Activated CD8-positive, alpha-beta memory T cell treated with anti-CD3 and anti-CD28 coated beads, Interleukin-2, amount 10 ng/mL, durations not matched to agents 7 days and 5 days (primary cell): Measurements from ENCODE around the gene CMTR1. TPM values are rescaled to one million over a fixed set of nuclear protein-coding genes. Genes with fewer than 3 reads are reported as not detected.

Experiments used
- ATAC-seq: fragments of 150-1000 bp; cut with Tn5 transposase; one replicate; pipeline ENCODE4 v1.10.0; 2021; ENCODE audit warnings: moderate library complexity
- CTCF ChIA-PET: fragments of 350-600 bp; sonication (Branson Sonifier 250); formaldehyde crosslinking; loops from one replicate; lab custom pipeline; 2021; ENCODE audit warnings: antibody characterized with exemption; lab: Charles Lee
- DNase-seq: peaks from one replicate; pipeline ENCODE4 v3.0.0-alpha.2; 2020
- H3K27ac Mint-ChIP-seq: one replicate; pipeline ENCODE4 v1.8.0; 2021; ENCODE audit warnings: mild to moderate bottlenecking, mixed read lengths
- H3K27me3 Mint-ChIP-seq: one replicate; pipeline ENCODE4 v1.8.0; 2021; ENCODE audit warnings: mixed read lengths
- H3K36me3 Mint-ChIP-seq: one replicate; pipeline ENCODE4 v1.8.0; 2021; ENCODE audit warnings: mild to moderate bottlenecking, mixed read lengths
- H3K4me1 Mint-ChIP-seq: one replicate; pipeline ENCODE4 v1.8.0; 2021; ENCODE audit warnings: mixed read lengths
- H3K4me3 Mint-ChIP-seq: one replicate; pipeline ENCODE4 v1.8.0; 2021; ENCODE audit warnings: mild to moderate bottlenecking, moderate library complexity, mixed read lengths
- H3K9me3 Mint-ChIP-seq: one replicate; pipeline ENCODE4 v1.8.0; 2022; ENCODE audit warnings: low read depth, mixed read lengths
- total RNA-seq, 2 experiments: library from RNA; stranded (reverse); gene quantifications; one replicate each; pipeline ENCODE4 v1.2.3, GENCODE V29; 2021

Gene CMTR1
- total RNA-seq, 2 experiments from 2014 or later, result 83.9 to 120 TPM

DNA sequence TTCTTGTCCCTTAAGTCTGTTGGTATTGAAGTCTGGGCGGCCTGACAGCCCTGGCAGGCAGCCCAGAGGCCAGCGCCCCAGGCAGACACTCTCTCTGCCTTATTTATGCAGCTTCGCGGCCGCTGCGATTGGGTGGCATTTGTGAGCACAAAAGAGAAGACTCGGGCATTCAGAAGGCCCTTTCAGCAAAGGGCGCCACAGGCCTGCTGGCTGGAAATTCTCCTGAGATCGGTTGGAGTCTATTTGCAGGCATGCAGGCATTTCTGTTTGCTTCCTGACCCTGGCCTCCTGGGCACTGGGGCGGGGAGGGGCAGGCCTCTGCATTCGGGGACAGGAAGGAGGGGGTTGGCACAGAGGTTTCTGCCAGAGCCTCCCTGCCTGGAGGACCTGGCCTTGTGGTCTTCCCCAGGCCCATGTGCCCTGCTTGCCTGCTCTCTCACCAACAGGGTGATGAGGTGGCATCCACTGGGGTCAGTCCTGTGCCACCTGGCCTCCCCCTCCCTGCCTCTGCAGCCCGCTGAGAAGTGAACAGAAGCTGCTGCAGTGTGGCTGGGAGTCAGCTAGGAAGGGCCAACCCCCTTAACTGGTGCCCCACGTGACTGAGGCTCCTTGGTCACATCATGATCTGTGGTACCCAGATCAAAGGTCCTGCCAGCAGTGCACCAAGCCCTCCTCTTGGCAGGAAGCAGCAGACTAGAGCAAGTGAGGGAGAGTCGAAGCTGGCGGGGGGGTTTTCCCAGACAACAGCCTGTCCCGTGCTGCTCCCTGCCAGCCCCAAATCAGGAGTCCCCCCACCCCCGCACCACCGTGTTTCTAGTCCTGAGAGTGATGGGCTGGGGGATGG is 83.3 kb downstream of the CMTR1 start:
- Mint-ChIP-seq H3K4me1 (peaks cover 60% of the 10 kb centered on the region), H3K36me3 (no peaks in the 10 kb centered on the region), H3K9me3 (no peaks in the 10 kb centered on the region), H3K4me3 (peak overlapping the region; percentile 66), H3K27ac (peak overlapping the region; percentile 90), H3K27me3 (no peaks in the 10 kb centered on the region)
- DNase-seq (peak; percentile 93), ATAC-seq (peak; percentile 80)
- CTCF ChIA-PET, result interaction anchor here (0.6 to 7.8 kb wide), 9 partner anchors 13 to 49 kb away, joined by 3 to 79 read pairs (median 3); partner anchors contain the start of gene CCDC167

GRCh38 chr6:37516920-37517405 is 83.9 kb downstream of the CMTR1 start:
- peak; percentile 24 for ATAC-seq
- peak; percentile 52 for DNase-seq
- H3K27ac Mint-ChIP-seq, result peak overlapping the region; percentile 90
- H3K27me3 Mint-ChIP-seq, result no peaks in the 10 kb centered on the region
- CTCF ChIA-PET, result interaction anchor here (0.8 to 7.8 kb wide), 8 partner anchors 13 to 50 kb away, joined by 3 to 79 read pairs (median 4); partner anchors contain the start of gene CCDC167
- H3K4me3 Mint-ChIP-seq, result peak overlapping the region; percentile 66
- peaks cover 67% of the 10 kb centered on the region for H3K4me1 Mint-ChIP-seq
- no peaks in the 10 kb centered on the region for H3K36me3 Mint-ChIP-seq
- no peaks in the 10 kb centered on the region for H3K9me3 Mint-ChIP-seq

DNA sequence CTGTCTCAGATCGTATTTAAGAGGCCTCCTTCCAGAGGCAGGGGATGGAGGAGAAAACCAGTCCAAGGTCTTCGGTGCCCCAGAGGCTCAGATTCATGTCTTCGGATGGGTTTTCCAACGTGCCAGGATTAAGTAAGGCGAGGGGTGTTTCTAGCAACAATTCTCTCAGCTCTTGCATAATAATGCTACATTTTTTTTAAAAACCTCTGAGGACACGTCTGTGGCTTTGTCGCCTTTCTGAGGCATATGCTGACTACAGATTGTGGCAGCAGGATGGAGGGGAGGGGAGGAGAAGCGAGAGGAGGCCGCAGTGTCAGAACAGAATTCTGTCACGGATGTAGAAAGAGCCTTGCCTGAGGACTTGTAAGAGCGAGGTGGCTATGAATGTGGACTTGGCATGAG is 84.4 kb downstream of the CMTR1 start:
- ATAC-seq (peak; percentile 66), DNase-seq (peak; percentile 90)
- Mint-ChIP-seq H3K4me1 (peaks cover 70% of the 10 kb centered on the region), H3K36me3 (no peaks in the 10 kb centered on the region), H3K9me3 (no peaks in the 10 kb centered on the region), H3K27ac (peak overlapping the region; percentile 90), H3K4me3 (peak overlapping the region; percentile 27), H3K27me3 (no peaks in the 10 kb centered on the region)
- CTCF ChIA-PET, result interaction anchor here (0.9 to 7.8 kb wide), 7 partner anchors 14 to 50 kb away, joined by 3 to 79 read pairs (median 4); partner anchors contain the start of gene CCDC167

GRCh38 chr6:37518116-37518515 is 85.1 kb downstream of the CMTR1 start:
- DNase-seq (no peak), ATAC-seq (no peak)
- Mint-ChIP-seq H3K4me3 (no peak overlapping the region), H3K27me3 (no peaks in the 10 kb centered on the region), H3K4me1 (peaks cover 72% of the 10 kb centered on the region), H3K9me3 (no peaks in the 10 kb centered on the region), H3K27ac (peak overlapping the region; percentile 90), H3K36me3 (no peaks in the 10 kb centered on the region)
- CTCF ChIA-PET, result interaction anchor here (1.4 to 7.8 kb wide), 3 partner anchors 14 to 48 kb away, joined by 4 to 79 read pairs (median 7); partner anchors contain the start of gene CCDC167

GRCh38 chr6:37519461-37519860 is 86.4 kb downstream of the CMTR1 start:
- H3K36me3 Mint-ChIP-seq, result no peaks in the 10 kb centered on the region
- ATAC-seq (no peak), DNase-seq (no peak)
- CTCF ChIA-PET, result interaction anchor here (7.8 kb wide), 1 partner anchor 16 kb away, joined by 79 read pairs; the partner anchor contains the start of gene CCDC167
- peaks cover 65% of the 10 kb centered on the region for H3K4me1 Mint-ChIP-seq
- no peak overlapping the region for H3K4me3 Mint-ChIP-seq
- no peak overlapping the region for H3K27ac Mint-ChIP-seq
- H3K9me3 Mint-ChIP-seq, result no peaks in the 10 kb centered on the region
- H3K27me3 Mint-ChIP-seq, result no peaks in the 10 kb centered on the region

DNA sequence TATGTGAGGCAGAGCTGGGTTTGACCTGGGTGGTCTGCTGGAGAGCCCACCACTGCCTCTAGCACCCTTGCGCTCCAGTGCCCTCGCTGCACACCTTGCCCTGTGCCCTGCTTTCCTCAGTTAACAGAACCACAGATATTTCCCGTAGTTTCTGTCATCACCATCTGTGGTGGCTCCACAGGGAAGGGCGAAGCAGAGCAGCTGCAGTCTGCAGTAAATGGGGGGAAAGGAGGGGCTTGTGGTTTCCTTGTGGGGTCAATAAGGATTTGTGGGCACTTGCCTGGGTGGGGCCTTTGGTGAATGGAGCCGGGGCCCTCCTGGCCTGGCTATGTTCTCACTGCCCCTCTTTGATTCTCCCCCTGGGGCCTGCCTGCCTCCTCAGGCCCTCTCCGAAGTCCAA is 87.9 kb downstream of the CMTR1 start:
- ATAC-seq (no peak), DNase-seq (no peak)
- H3K36me3 Mint-ChIP-seq, result no peaks in the 10 kb centered on the region
- H3K27me3 Mint-ChIP-seq, result no peaks in the 10 kb centered on the region
- H3K27ac Mint-ChIP-seq, result no peak overlapping the region
- H3K9me3 Mint-ChIP-seq, result no peaks in the 10 kb centered on the region
- peaks cover 50% of the 10 kb centered on the region for H3K4me1 Mint-ChIP-seq
- H3K4me3 Mint-ChIP-seq, result no peak overlapping the region
- CTCF ChIA-PET, result no interaction called here

DNA sequence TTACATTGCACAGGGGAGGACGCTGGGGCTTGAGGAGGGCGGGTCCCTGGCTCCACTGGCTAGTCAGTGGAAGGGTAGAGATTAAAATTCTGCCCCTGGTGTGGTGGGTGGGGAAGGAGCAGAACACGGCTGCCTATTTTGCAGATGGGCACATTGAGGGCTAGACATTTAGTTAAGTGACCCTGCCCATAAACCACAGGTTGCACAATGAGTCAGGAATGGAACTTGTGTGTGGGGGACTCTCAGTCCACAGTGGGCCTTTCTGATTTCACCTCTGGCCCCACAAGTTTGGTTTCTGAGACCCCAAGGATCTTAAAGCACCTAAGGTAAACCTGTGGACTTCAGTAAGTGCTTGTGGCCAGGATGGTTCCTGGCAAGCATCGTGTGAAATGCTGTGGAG is 88.7 kb downstream of the CMTR1 start:
- no peak overlapping the region for H3K27ac Mint-ChIP-seq
- DNase-seq, result no peak
- no peaks in the 10 kb centered on the region for H3K9me3 Mint-ChIP-seq
- peaks cover under 1% of the 10 kb centered on the region for H3K27me3 Mint-ChIP-seq
- H3K36me3 Mint-ChIP-seq, result no peaks in the 10 kb centered on the region
- CTCF ChIA-PET, result interaction anchor here (0.6 kb wide), 1 partner anchor 270 kb away, joined by 4 read pairs; no protein-coding TSS in a partner anchor
- no peak for ATAC-seq
- H3K4me1 Mint-ChIP-seq, result peaks cover 43% of the 10 kb centered on the region
- H3K4me3 Mint-ChIP-seq, result no peak overlapping the region

GRCh38 chr6:37522836-37523235 is 89.8 kb downstream of the CMTR1 start:
- Mint-ChIP-seq H3K36me3 (no peaks in the 10 kb centered on the region), H3K4me3 (no peak overlapping the region), H3K27me3 (peaks cover 7% of the 10 kb centered on the region), H3K9me3 (no peaks in the 10 kb centered on the region), H3K27ac (no peak overlapping the region), H3K4me1 (peaks cover 31% of the 10 kb centered on the region)
- CTCF ChIA-PET, result no interaction called here
- DNase-seq (no peak), ATAC-seq (no peak)

DNA sequence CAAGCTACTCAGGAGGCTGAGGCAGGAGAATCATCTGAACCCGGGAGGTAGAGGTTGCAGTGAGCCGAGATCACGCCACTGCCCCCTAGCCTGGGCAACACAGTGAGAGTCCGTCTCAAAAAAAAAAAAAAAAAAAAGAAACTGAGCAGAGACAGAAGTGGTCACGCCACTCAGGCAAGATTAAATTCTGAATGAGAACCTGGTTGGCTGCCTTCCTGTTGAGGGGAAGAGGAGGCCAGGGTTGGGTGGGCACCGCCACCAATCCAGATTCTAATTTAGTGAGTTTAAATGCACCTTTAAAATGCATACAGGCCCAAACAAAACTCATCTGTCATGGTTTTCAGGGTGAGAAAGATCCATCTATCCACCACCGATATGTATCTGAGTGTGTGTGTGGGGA is 90.4 kb downstream of the CMTR1 start:
- ATAC-seq, result no peak
- Mint-ChIP-seq H3K4me1 (peaks cover 26% of the 10 kb centered on the region), H3K9me3 (no peaks in the 10 kb centered on the region), H3K27ac (no peak overlapping the region), H3K36me3 (no peaks in the 10 kb centered on the region), H3K4me3 (no peak overlapping the region), H3K27me3 (peaks cover 7% of the 10 kb centered on the region)
- DNase-seq, result no peak
- CTCF ChIA-PET, result no interaction called here

- peaks cover 21% of the 10 kb centered on the region for H3K4me1 Mint-ChIP-seq
- H3K9me3 Mint-ChIP-seq, result no peaks in the 10 kb centered on the region
- no peak overlapping the region for H3K27ac Mint-ChIP-seq
- no peak for ATAC-seq
- no peak for DNase-seq
- CTCF ChIA-PET, result no interaction called here
- no peak overlapping the region for H3K4me3 Mint-ChIP-seq
- H3K36me3 Mint-ChIP-seq, result no peaks in the 10 kb centered on the region
- peaks cover 7% of the 10 kb centered on the region for H3K27me3 Mint-ChIP-seq
Observed at GRCh38 chr6:37524025-37524969, 91.3 kb downstream of the CMTR1 start.

DNA sequence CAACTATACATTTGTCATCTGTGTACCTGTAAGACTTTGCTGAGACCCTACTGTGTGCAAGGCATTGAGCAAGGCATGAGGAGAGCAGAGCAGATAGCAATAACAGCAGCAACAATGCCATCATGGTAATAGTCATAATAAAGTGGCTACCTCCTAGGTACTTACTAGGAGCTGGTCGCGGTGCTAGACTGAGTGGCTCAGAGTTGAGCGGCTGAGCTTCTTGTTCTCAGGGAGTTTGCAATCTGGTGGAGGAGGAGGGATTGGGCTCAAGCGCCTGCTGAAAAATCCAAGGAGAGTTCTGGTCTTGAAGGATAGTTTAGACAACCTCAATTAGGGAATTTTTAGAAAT is 91.9 kb downstream of the CMTR1 start:
- CTCF ChIA-PET, result interaction anchor here (0.6 kb wide), 1 partner anchor 70 kb away, joined by 3 read pairs; no protein-coding TSS in a partner anchor
- no peak for DNase-seq
- Mint-ChIP-seq H3K27me3 (peaks cover 7% of the 10 kb centered on the region), H3K4me3 (no peak overlapping the region), H3K4me1 (peaks cover 21% of the 10 kb centered on the region), H3K9me3 (no peaks in the 10 kb centered on the region), H3K36me3 (no peaks in the 10 kb centered on the region), H3K27ac (no peak overlapping the region)
- no peak for ATAC-seq

DNA sequence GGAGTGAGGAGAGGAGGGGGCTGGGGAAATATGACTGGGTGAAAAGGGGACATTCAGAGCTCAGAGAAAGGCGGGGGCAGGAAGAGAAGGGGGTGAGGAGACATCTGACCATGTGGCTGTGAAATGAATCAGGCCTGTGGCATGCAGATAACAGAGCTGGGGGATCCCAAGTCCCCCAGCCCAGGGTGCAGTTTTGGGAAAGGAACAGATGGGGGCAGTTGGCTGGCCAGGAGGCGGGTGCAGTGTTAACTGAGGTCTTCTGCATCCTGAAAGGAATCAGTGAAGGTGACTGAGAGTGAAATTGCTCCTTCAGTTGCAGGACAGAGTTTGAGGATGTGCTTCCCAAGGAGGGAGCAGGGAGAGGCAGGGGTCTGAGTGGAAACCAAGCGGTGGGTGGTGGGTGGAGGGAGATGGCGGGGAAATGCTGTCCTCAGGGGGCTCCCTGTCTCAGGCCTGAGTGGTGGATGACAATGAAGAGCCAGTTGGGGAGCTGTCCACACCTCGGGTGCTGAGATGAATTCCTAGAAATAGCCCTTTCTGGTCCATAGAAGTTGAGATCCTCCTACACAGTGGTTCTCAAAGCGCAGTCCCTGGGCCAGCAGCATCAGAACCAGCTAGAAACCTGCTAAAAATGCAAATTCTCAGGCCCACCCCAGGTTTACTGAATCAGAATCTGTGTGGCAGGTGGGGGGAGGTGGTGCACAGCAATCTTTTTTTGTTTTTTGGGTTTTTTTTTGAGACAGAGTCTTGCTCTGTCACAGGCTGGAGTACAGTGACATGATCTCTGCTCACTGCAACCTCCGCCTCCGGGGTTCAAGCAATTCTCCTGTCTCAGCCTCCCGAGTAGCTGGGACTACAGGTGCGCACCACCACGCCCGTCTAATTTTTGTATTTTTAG is 92.7 kb downstream of the CMTR1 start:
- no peak for DNase-seq
- CTCF ChIA-PET, result interaction anchor here (0.6 kb wide), 1 partner anchor 71 kb away, joined by 3 read pairs; no protein-coding TSS in a partner anchor
- H3K4me3 Mint-ChIP-seq, result no peak overlapping the region
- H3K4me1 Mint-ChIP-seq, result peaks cover 18% of the 10 kb centered on the region
- peaks cover 9% of the 10 kb centered on the region for H3K27me3 Mint-ChIP-seq
- no peak for ATAC-seq
- no peaks in the 10 kb centered on the region for H3K36me3 Mint-ChIP-seq
- no peaks in the 10 kb centered on the region for H3K9me3 Mint-ChIP-seq
- H3K27ac Mint-ChIP-seq, result no peak overlapping the region
